Measurements from ENCODE around the gene VSIG4.

DNA sequence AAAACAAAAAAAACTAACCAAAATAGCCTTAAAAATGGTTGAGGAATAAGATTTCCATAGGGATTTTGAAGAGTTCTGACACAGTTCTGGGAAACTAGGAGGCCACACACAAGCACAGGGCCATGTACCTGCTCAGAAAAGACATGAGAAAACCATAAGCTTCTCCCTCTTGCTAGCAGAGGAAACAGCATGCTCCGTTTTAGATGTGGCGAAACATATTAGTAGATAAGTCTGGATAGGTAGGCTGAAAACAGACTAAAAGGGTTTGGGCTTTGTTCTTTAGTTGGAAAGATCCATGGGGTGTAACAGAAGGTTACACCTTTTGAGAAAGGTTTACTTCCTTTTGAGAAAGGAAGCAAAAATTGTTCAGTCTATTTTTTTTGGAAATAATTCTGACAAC, 10.9 kb downstream of the VSIG4 start:
- no peak for TF ChIP-seq POLR2A (IDR thresholded peaks at IDR 0.05; ENCODE audit: low read depth, low read length)
- no peak for TF ChIP-seq TAF1 (IDR thresholded peaks at IDR 0.05; ENCODE audit: low read depth, low read length)
- TF ChIP-seq POLR2AphosphoS5 (IDR thresholded peaks at IDR 0.05; ENCODE audit: low read depth, low read length) = no peak
- TF ChIP-seq SPI1 (IDR thresholded peaks at IDR 0.05; ENCODE audit: low read depth, low read length) = no peak
- TF ChIP-seq PAX5 (IDR thresholded peaks at IDR 0.05; ENCODE audit: insufficient read depth, low read length, severe bottlenecking) = no peak
- TF ChIP-seq POU2F2 (IDR thresholded peaks at IDR 0.05; ENCODE audit: low read depth, low read length) = no peak

All from GM12891 (cell line).